LNCAP (cell line): ENCODE data around the gene ARHGAP15.

Experiments used
- CTCF ChIP-seq: fragments of 450-650 bp; IDR thresholded peaks from 2 replicates; pipeline ENCODE4 v1.5.1; 2017; ENCODE audit warnings: mild to moderate bottlenecking

ARHGAP15 gene

DNA sequence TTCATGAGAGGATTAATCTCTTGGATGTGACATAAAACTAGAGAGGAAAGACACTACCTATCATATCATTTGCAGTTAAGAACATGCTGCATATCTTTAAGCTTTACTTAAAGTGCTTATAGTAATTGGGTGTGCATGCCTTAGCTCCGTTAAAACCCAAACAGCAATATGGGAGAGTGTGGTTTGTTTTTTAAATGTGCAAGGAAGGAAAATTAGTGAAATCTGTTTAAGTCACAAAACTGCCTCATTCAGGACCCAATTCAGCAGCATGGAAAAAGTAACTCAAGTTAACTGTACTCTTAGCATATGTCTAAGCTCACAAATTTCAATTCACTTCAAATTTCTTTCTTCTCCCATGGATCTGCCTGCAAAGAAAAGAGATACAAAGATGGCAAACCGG lies 182.2 kb downstream of the ARHGAP15 start:
- no peak for TF ChIP-seq CTCF

GRCh38 chr2:143312441-143312840 lies 183.2 kb downstream of the ARHGAP15 start:
- no peak for TF ChIP-seq CTCF

DNA sequence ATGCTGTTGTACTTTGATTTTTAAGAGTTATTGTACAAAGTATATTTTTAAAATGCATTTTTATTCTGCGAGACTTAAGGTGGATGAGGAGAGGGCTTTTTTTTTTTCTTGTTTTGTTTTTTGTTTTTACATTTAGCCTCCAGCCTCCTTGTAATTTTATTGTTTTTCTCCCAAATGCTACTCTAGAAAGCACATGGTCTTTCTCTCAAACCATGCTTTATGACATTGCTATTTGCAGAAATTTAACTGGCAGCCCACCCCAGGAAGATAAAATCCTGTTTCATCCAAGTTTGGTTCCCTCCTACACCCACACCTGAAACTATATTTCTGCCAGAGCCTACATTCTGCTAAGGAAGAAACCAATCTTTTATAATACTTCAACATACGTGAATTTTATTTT lies 184.6 kb downstream of the ARHGAP15 start:
- TF ChIP-seq CTCF, result no peak

DNA sequence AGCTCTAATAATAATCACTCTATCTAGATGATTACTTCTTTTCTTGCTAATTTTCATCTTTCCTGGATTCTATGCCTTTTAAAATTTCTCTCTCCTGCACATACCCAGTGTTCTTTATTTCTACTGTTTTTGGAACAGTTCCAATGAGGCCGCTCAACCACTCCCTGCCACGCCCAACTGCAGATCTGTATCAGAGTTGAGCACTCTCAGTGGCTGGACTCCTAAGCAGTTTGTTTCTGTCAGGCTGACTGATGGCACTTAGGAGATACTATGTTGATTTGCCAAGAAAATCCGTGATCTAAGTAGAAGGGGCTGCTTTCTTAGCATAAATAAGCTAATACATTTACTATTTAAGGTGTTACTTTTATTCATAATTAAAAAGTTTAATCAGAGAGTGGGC lies 192.8 kb downstream of the ARHGAP15 start:
- no peak for TF ChIP-seq CTCF

DNA sequence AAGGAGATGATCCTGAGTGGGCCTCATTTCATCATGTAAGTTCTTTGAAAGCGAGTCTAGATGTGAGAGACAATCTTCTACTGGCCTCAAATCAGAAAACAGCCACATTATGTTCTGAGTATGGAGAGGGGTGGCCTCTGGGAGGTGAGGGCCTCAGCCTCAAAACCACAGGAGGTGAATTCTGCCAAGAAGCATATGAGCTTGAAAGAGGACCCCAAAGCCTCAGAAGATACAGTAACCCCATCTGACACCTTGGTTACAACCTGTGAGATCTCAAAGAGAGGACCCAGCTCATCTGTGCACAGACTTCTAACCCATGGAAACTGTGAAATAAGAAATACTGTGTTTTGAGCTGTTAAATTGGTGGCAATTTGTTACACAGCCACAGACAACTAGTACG lies 200.1 kb downstream of the ARHGAP15 start:
- no peak for TF ChIP-seq CTCF

GRCh38 chr2:143333168-143333791 lies 204.1 kb downstream of the ARHGAP15 start:
- TF ChIP-seq CTCF, result no peak

GRCh38 chr2:143333847-143334246 lies 204.6 kb downstream of the ARHGAP15 start:
- no peak for TF ChIP-seq CTCF

DNA sequence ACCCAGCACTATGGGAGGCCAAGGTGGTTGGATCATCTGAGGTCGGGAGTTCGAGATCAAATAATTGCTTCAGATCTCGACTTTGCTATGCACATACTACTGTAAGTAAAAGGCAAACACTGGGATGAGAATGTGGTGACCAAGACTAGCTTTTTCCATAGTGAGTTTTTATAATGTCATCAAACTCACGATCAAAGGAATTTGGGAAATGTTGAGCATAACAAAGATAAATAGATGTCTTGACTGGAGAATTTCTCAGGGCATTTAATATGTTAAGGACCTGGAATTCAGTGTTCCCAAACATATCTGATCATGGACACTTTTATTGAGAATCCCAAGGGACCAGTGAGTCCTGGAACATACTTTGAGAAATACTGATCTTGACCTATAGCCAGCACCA lies 205.6 kb downstream of the ARHGAP15 start:
- TF ChIP-seq CTCF, result no peak
